ENCODE measurements around the gene OR11A1.

DNA sequence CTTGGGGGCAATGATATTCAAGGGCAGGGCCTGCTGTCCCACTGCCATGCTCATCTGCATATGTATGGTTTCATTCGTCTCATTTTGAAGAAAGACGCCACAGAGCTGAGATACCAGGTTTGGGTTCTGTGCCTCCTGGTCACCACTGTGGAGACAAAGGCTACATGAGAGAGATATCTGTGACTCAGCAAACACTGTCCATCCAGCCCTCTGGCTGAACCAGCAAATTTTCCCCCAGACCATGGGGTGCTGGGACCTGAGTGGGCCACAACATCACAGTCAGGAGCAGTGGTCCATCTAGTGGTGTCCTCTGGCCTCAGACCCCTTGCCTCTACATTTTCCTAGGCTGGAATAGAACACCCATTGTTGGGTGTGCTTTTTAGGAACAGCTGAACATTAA lies 30.8 kb upstream of the OR11A1 start, which contains the start of gene MAS1L:
- TF ChIP-seq YY1 (IDR thresholded peaks at IDR 0.05; ENCODE audit: insufficient read depth, insufficient read length) = no peak
- TF ChIP-seq ZNF274 (IDR thresholded peaks at IDR 0.05; ENCODE audit: low read depth, low read length) = no peak
